GM12878 (cell line): ENCODE data around the gene MARS1. TPM values are rescaled to one million over a fixed set of nuclear protein-coding genes. Genes with fewer than 3 reads are reported as not detected.
"Not testable (repeated sequence)": the region's sequence is repeated elsewhere in the genome, so short reads cannot be mapped to it uniquely, and the experiment has no call there.

Experiments
- ATAC-seq: fragments of 200-7000 bp; cut with Tn5 transposase; 3 replicates; pipeline ENCODE4 v1.9.1; 2020; ENCODE audit warnings: mild to moderate bottlenecking, moderate library complexity
- BruUV-seq: library from RNA; stranded (reverse); fragments of 400-500 nt; replicated peaks from 2 replicates; lab custom pipeline; 2021; lab: Mats Ljungman, UMichigan
- CTCF ChIA-PET: fragments of 300-600 bp; sonication (Branson Sonifier 250); formaldehyde crosslinking; extraction: SDS; loops from one replicate; lab custom pipeline; 2021; ENCODE audit warnings: inconsistent platforms; lab: Yijun Ruan, JAX
- POLR2A ChIA-PET: fragments of 350-600 bp; formaldehyde crosslinking; extraction: SDS; loops from one replicate; lab custom pipeline; 2021; ENCODE audit warnings: inconsistent platforms; lab: Charles Lee
- RAD21 ChIA-PET: fragments of 300-600 bp; sonication (Branson Sonifier 250); formaldehyde crosslinking; loops from one replicate; lab custom pipeline; 2023; ENCODE audit warnings: antibody characterized with exemption; ENCODE audit not compliant: unreplicated experiment; lab: Charles Lee
- SMC1A ChIA-PET: fragments of 300-600 bp; sonication (Branson Sonifier 250); formaldehyde crosslinking; loops from one replicate; lab custom pipeline; 2023; ENCODE audit not compliant: unreplicated experiment, uncharacterized antibody; lab: Charles Lee
- DNase-seq: peaks from one replicate; pipeline ENCODE4 v3.0.0-alpha.2; 2011; ENCODE audit warnings: low read depth, low spot score
- FAIRE-seq: peaks from 3 replicates; lab custom pipeline; 2011; peaks lifted over from hg19 to GRCh38; lab: Jason Lieb, UNC
- H2AFZ ChIP-seq: 2 replicates; pipeline ENCODE4 v1.6.0; 2011; ENCODE audit warnings: low read depth, low read length, control low read depth; ENCODE audit not compliant: control insufficient read depth
- H3K27ac ChIP-seq: 2 replicates; pipeline ENCODE4 v1.5.1; 2011; ENCODE audit warnings: control low read depth; ENCODE audit not compliant: control insufficient read depth, insufficient read depth
- H3K27me3 ChIP-seq, 2 experiments: replicated peaks in 1 of 2; 2 replicates each; pipeline versions ENCODE4 v1.6.0 to v1.6.1; 2011; ENCODE audit warnings: low read length in 1 of 2; ENCODE audit not compliant: control insufficient read depth in 2 of 2, insufficient read depth in 2 of 2
- H3K36me3 ChIP-seq, 2 experiments: 2 replicates each; pipeline ENCODE4 v1.5.1; 2011; ENCODE audit warnings: low read length in 1 of 2; ENCODE audit not compliant: control insufficient read depth in 2 of 2, insufficient read depth in 2 of 2
- H3K4me1 ChIP-seq: 2 replicates; pipeline ENCODE4 v1.6.1; 2011; ENCODE audit warnings: mild to moderate bottlenecking, low read length, moderate library complexity, mixed read lengths; ENCODE audit not compliant: control insufficient read depth, insufficient read depth
- H3K4me2 ChIP-seq: 2 replicates; pipeline ENCODE4 v1.6.0; 2011; ENCODE audit warnings: control low read depth; ENCODE audit not compliant: control insufficient read depth, insufficient read depth
- H3K4me3 ChIP-seq: fragments of 200-600 bp; sonication (generic); 2 replicates; pipeline ENCODE4 v1.5.1; 2016
- H3K79me2 ChIP-seq: 2 replicates; pipeline ENCODE4 v1.6.0; 2011; ENCODE audit warnings: low read length; ENCODE audit not compliant: control insufficient read depth, insufficient read depth
- H3K9ac ChIP-seq: 2 replicates; pipeline ENCODE4 v1.8.0; 2011; ENCODE audit warnings: low read length, control low read depth, mixed read lengths; ENCODE audit not compliant: control insufficient read depth, insufficient read depth
- H3K9me3 ChIP-seq: replicated peaks from 3 replicates; pipeline ENCODE4 v1.5.1; 2011; ENCODE audit warnings: mild to moderate bottlenecking, low read length; ENCODE audit not compliant: control insufficient read depth, insufficient read depth
- H4K20me1 ChIP-seq: 2 replicates; pipeline ENCODE4 v1.6.0; 2011; ENCODE audit not compliant: control insufficient read depth, insufficient read depth
- ASH2L ChIP-seq: fragments of 300-600, 200-600 bp; sonication (generic); IDR thresholded peaks from 2 replicates; pipeline ENCODE4 v1.6.1; 2017; ENCODE audit warnings: low read depth, mild to moderate bottlenecking, borderline replicate concordance
- CHD2 ChIP-seq: IDR thresholded peaks from 2 replicates; pipeline ENCODE4 v1.6.1; 2011; ENCODE audit warnings: low read depth, low read length, improper control_type of control experiment, borderline replicate concordance
- EGR1 ChIP-seq, 2 experiments: IDR thresholded peaks; 1 replicate in 1 of 2; 2 replicates in 1 of 2; pipeline ENCODE4 v1.6.1; 2011 to 2012; ENCODE audit warnings: low read depth in 2 of 2, low read length in 2 of 2, borderline replicate concordance in 1 of 2, mild to moderate bottlenecking in 1 of 2, moderate library complexity in 1 of 2
- GABPA ChIP-seq: IDR thresholded peaks from 2 replicates; pipeline ENCODE4 v1.6.1; 2014; ENCODE audit warnings: antibody characterized with exemption, low read depth, mild to moderate bottlenecking, inconsistent platforms
- IKZF2 ChIP-seq, 2 experiments: fragments of 450-650 bp; IDR thresholded peaks; 2 replicates each; pipeline ENCODE4 v1.6.1; 2017; ENCODE audit warnings: mild to moderate bottlenecking in 2 of 2, moderate library complexity in 2 of 2
- NFYB ChIP-seq: IDR thresholded peaks from 2 replicates; pipeline ENCODE4 v1.6.1; 2011; ENCODE audit warnings: low read depth, mild to moderate bottlenecking, low read length, improper control_type of control experiment, moderate library complexity; ENCODE audit not compliant: insufficient read depth
- NR2C2 ChIP-seq: IDR thresholded peaks from 2 replicates; pipeline ENCODE4 v1.6.1; 2011; ENCODE audit warnings: borderline replicate concordance, low read depth; ENCODE audit not compliant: control insufficient read depth, insufficient read length
- POLR2A ChIP-seq: IDR thresholded peaks from 2 replicates; pipeline ENCODE4 v1.6.1; 2011; ENCODE audit warnings: low read depth, mild to moderate bottlenecking, low read length
- RB1 ChIP-seq: fragments of 450-650 bp; formaldehyde crosslinking; IDR thresholded peaks from 2 replicates; pipeline ENCODE4 v1.6.1; 2017; ENCODE audit warnings: mild to moderate bottlenecking, borderline replicate concordance
- SMAD1 ChIP-seq: fragments of 450-650 bp; IDR thresholded peaks from 2 replicates; pipeline ENCODE4 v1.6.1; 2018; ENCODE audit warnings: mild to moderate bottlenecking, low read depth; ENCODE audit not compliant: partially characterized antibody
- WGBS: methylation state at CpG from one replicate; pipeline ENCODE4 v1.1.6; 2016; ENCODE audit warnings: low lambda C conversion rate; ENCODE audit not compliant: insufficient replicate concordance, insufficient coverage; ENCODE audit errors: missing lambda C conversion rate; 5-methylcytosine and 5-hydroxymethylcytosine counted together
- in situ Hi-C: fragments of 300-500 bp; cut with MboI; formaldehyde crosslinking; loops from 9 replicates; pipeline ENCODE4 v1.14.3; 2018; ENCODE audit warnings: mixed read lengths
- intact Hi-C: fragments of 100-400 bp; cut with micrococcal nuclease; formaldehyde crosslinking; loops from one replicate; pipeline ENCODE4 v1.14.2; 2022; ENCODE audit not compliant: unreplicated experiment
- polyA plus RNA-seq, 11 experiments: library from polyadenylated mRNA; depleted of rRNA in 4 of 11; unstranded in 6 of 11; stranded (reverse) in 5 of 11; fragments of >200 nt; fragmentation: Nextera tagmentation in 4 of 11; fragmentation: Illumina TruSeq in 1 of 11; extraction: Ambion mirVana in 4 of 11; extraction: Trizol in 1 of 11; gene quantifications; 1 replicate in 1 of 11; 2 replicates in 10 of 11; pipeline versions ENCODE4 v1.2.1 to v1.2.3, GENCODE V29; 2011 to 2016; ENCODE audit warnings: inconsistent platforms in 2 of 11, missing spikeins in 2 of 11, low read depth in 1 of 11
- total RNA-seq, 4 experiments: library from RNA; depleted of rRNA in 3 of 4; stranded (reverse); fragments of >200 nt in 3 of 4; fragmentation: Illumina TruSeq in 1 of 4; extraction: Trizol in 1 of 4; gene quantifications; 2 replicates each; pipeline versions ENCODE4 v1.2.1 to v1.2.3, GENCODE V29; 2013 to 2021

MARS1 gene
- total and polyA plus RNA-seq, 10 of the 15 experiments (the other 5 are each of a cell fraction or from before 2014, with no cell fraction given), result 72.3 to 270 (median 153) TPM

DNA sequence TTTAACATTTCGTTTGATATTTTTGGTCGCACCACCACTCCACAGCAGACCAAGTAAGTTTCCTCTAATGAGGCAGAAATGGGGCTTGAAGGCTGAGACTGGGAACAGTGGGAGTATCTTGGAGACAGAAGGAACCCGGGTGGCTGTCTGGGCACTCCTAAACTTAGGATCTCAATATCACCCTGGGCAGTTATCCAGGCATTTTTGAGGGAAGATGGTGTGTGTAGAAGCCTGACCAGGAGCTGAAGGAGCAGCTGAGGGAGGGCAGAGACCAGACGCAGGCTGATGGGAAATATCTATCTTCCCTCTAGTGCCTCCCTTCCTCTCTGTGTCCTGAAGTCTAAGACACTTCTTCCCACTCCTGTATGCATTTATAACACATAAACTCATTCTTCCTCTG, 10.7 kb downstream of the MARS1 start:
- H3K79me2 ChIP-seq, result no peaks in the 10 kb centered on the region
- SMC1A ChIA-PET, result no interaction called here
- no peak for TF ChIP-seq SMAD1
- no peak for TF ChIP-seq RB1
- no peak for TF ChIP-seq ASH2L
- no peak for TF ChIP-seq IKZF2 (IDR thresholded peaks at IDR 0.05)
- TF ChIP-seq EGR1 (IDR thresholded peaks at IDR 0.05; ENCODE audit: borderline replicate concordance in 1 of 2, low read depth in 2 of 2, low read length in 2 of 2), result no peak
- no peak for TF ChIP-seq NR2C2
- no peak for TF ChIP-seq NFYB
- no peak for TF ChIP-seq GABPA
- TF ChIP-seq, all 136 proteins: peak for 0
- ChIA-PET POLR2A (interaction anchor here (0.6 kb wide), 1 partner anchor 10 kb away, joined by 3 read pairs; no protein-coding TSS in a partner anchor), RAD21 (interaction anchor here (0.7 kb wide), 1 partner anchor 148 kb away, joined by 3 read pairs; no protein-coding TSS in a partner anchor), CTCF (no interaction called here)
- DNase-seq (no peak), FAIRE-seq (no peak), ATAC-seq (no peak)
- H3K27me3 ChIP-seq, result no peaks in the 10 kb centered on the region
- H3K27ac ChIP-seq, result no peak overlapping the region
- WGBS, result 98% methylated on average over 4 of the region's 4 CpGs
- H4K20me1 ChIP-seq, result no peaks in the 10 kb centered on the region
- H2AFZ ChIP-seq, result no peak overlapping the region
- peaks cover 8 to 17% of the 10 kb centered on the region in 2 experiments for H3K36me3 ChIP-seq
- BruUV-seq, result no TSS peak
- no peaks in the 10 kb centered on the region for H3K4me1 ChIP-seq
- no peak overlapping the region for H3K4me2 ChIP-seq
- intact Hi-C loops (no loop called here), in situ Hi-C loops (no loop called here)
- no peak overlapping the region for H3K4me3 ChIP-seq
- H3K9ac ChIP-seq, result no peak overlapping the region
- no peaks in the 10 kb centered on the region for H3K9me3 ChIP-seq

DNA sequence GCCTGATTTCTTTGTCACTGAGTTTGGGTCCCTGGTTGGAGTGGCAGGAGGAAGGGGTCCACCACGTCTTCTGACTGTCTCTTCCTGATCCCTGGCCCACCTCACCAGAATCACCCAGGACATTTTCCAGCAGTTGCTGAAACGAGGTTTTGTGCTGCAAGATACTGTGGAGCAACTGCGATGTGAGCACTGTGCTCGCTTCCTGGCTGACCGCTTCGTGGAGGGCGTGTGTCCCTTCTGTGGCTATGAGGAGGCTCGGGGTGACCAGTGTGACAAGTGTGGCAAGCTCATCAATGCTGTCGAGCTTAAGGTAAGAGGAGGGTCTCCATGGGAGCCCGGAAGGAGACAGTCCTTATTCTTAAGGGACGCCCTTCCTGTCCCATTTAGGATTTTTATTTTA, 12.3 kb downstream of the MARS1 start:
- TF ChIP-seq CHD2 (no peak), POLR2A (peak; percentile 55)
- WGBS, result 95% methylated on average over 11 of the region's 11 CpGs
- Histone ChIP-seq H4K20me1 (no peaks in the 10 kb centered on the region), H3K79me2 (no peaks in the 10 kb centered on the region), H3K9ac (no peak overlapping the region), H3K9me3 (no peaks in the 10 kb centered on the region), H3K4me3 (no peak overlapping the region), H3K27me3 (no peaks in the 10 kb centered on the region), H3K4me1 (no peaks in the 10 kb centered on the region), H3K36me3 (peaks cover 14 to 26% of the 10 kb centered on the region in 2 experiments), H3K4me2 (no peak overlapping the region), H2AFZ (no peak overlapping the region), H3K27ac (no peak overlapping the region)
- DNase-seq, result no peak
- CTCF ChIA-PET, result no interaction called here
- POLR2A ChIA-PET, result no interaction called here
- intact Hi-C loops (no loop called here), in situ Hi-C loops (no loop called here)
- no peak for ATAC-seq
- BruUV-seq, result no TSS peak
- SMC1A ChIA-PET, result no interaction called here
- RAD21 ChIA-PET, result no interaction called here
- FAIRE-seq, result no peak

DNA sequence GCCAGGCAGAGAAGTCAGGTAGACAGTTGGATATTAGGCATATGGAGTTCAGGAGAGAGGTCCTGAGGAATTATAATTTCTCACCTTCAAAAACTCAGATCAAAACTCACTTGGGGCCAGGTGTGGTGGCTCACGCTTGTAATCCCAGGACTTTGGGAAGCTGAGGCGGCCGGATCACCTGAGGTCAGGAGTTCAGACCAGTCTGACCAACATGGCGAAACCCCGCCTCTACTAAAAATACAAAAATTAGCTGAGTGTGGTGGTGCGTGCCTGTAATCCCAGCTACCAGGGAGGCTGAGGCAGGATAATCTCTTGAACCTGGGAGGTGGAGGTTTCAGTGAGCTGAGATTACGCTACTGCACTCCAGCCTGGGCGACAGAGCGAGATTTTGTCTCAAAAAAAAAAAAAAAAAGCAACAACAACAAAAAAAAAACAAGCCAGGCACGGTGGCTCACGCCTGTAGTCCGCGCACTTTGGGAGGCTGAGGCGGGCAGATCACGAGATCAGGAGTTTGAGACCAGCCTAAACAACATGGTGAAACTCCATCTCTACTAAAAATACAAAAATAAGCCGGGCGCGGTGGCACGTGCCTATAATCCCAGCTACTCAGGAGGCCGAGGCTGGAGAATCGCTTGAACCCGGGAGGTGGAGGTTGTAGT, 14.6 kb downstream of the MARS1 start:
- WGBS, result 98% methylated on average over 17 of the region's 22 CpGs
- H3K79me2 ChIP-seq, H2AFZ ChIP-seq, H3K4me1 ChIP-seq, DNase-seq, intact Hi-C loops, ATAC-seq, H3K9ac ChIP-seq, FAIRE-seq, RAD21 ChIA-PET, H3K27ac ChIP-seq, H3K4me2 ChIP-seq, H3K27me3 ChIP-seq, CTCF ChIA-PET, H3K9me3 ChIP-seq, BruUV-seq, H4K20me1 ChIP-seq, H3K4me3 ChIP-seq, in situ Hi-C loops: not testable (repeated sequence)
- ChIA-PET SMC1A (interaction anchor here (0.8 kb wide), 1 partner anchor 11 kb away, joined by 3 read pairs; no protein-coding TSS in a partner anchor), POLR2A (interaction anchor here (0.7 to 0.9 kb wide), 2 partner anchors 26 to 38 kb away, joined by 3 to 5 read pairs; no protein-coding TSS in a partner anchor)
- peaks cover 16 to 38% of the 10 kb centered on the region in 2 experiments for H3K36me3 ChIP-seq
